HepG2 (cell line): Measurements from ENCODE around the gene EEF1AKMT4.

Experiments
- MYNN ChIP-seq: sonication (generic); formaldehyde crosslinking; IDR thresholded peaks from 2 replicates; pipeline ENCODE4 v1.4.0; 2020; ENCODE audit warnings: mild to moderate bottlenecking, low read depth, missing genetic modification reagents
- NFIC ChIP-seq: IDR thresholded peaks from 2 replicates; pipeline ENCODE4 v1.6.1; 2012; ENCODE audit warnings: mild to moderate bottlenecking, low read length, inconsistent platforms
- RAD21 ChIP-seq: fragments of 450-650 bp; formaldehyde crosslinking; IDR thresholded peaks from 2 replicates; pipeline ENCODE4 v1.5.0; 2020; ENCODE audit warnings: mild to moderate bottlenecking
- TF ChIP-seq, protein P1 (sequence below), 2 experiments: IDR thresholded peaks; 2 replicates each; pipeline ENCODE4 v1.6.1; 2011 to 2012; ENCODE audit warnings: low read length in 2 of 2, borderline replicate concordance in 1 of 2, low read depth in 1 of 2, mild to moderate bottlenecking in 1 of 2, moderate library complexity in 1 of 2

- TF ChIP-seq NFIC, result no peak
- TF ChIP-seq, protein P1, sequence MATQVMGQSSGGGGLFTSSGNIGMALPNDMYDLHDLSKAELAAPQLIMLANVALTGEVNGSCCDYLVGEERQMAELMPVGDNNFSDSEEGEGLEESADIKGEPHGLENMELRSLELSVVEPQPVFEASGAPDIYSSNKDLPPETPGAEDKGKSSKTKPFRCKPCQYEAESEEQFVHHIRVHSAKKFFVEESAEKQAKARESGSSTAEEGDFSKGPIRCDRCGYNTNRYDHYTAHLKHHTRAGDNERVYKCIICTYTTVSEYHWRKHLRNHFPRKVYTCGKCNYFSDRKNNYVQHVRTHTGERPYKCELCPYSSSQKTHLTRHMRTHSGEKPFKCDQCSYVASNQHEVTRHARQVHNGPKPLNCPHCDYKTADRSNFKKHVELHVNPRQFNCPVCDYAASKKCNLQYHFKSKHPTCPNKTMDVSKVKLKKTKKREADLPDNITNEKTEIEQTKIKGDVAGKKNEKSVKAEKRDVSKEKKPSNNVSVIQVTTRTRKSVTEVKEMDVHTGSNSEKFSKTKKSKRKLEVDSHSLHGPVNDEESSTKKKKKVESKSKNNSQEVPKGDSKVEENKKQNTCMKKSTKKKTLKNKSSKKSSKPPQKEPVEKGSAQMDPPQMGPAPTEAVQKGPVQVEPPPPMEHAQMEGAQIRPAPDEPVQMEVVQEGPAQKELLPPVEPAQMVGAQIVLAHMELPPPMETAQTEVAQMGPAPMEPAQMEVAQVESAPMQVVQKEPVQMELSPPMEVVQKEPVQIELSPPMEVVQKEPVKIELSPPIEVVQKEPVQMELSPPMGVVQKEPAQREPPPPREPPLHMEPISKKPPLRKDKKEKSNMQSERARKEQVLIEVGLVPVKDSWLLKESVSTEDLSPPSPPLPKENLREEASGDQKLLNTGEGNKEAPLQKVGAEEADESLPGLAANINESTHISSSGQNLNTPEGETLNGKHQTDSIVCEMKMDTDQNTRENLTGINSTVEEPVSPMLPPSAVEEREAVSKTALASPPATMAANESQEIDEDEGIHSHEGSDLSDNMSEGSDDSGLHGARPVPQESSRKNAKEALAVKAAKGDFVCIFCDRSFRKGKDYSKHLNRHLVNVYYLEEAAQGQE (IDR thresholded peaks at IDR 0.05; ENCODE audit: borderline replicate concordance in 1 of 2, low read depth in 1 of 2, low read length in 2 of 2), result no peak
- no peak for TF ChIP-seq RAD21 (CRISPR knock-in tag)
- TF ChIP-seq MYNN (CRISPR knock-in tag), result no peak
Observed at GRCh38 chr3:184299488-184300377, 50.3 kb downstream of the EEF1AKMT4 start.
